Endothelial cell of umbilical vein (primary cell): ENCODE data around the gene FMN1. TPM values are rescaled to one million over a fixed set of nuclear protein-coding genes. Genes with fewer than 3 reads are reported as not detected.

ENCODE experiments used
- BruUV-seq: library from RNA; stranded (reverse); fragments of 400-500 nt; replicated peaks from 2 replicates; lab custom pipeline; 2021; lab: Mats Ljungman, UMichigan
- CTCF ChIA-PET: fragments of 300-600, 350-600 bp; sonication (Branson Sonifier 250); formaldehyde crosslinking; loops from one replicate; lab custom pipeline; 2021; ENCODE audit warnings: antibody characterized with exemption, inconsistent platforms; lab: Charles Lee
- POLR2A ChIA-PET: fragments of 300-600, 350-600 bp; sonication (Branson Sonifier 250); formaldehyde crosslinking; loops from one replicate; lab custom pipeline; 2021; ENCODE audit warnings: antibody characterized with exemption, inconsistent platforms; lab: Charles Lee
- DNase-seq: peaks from one replicate; pipeline ENCODE4 v3.0.0-alpha.2; 2011; ENCODE audit warnings: low read depth, low spot score
- FAIRE-seq: peaks from 2 replicates; lab custom pipeline; 2011; peaks lifted over from hg19 to GRCh38; lab: Jason Lieb, UNC
- H2AFZ ChIP-seq: 2 replicates; pipeline ENCODE4 v1.6.0; 2012; ENCODE audit warnings: low read depth, low read length, control low read depth, inconsistent platforms
- H3K27ac ChIP-seq: 2 replicates; pipeline ENCODE4 v1.5.1; 2011; ENCODE audit warnings: low read depth, mild to moderate bottlenecking, control low read depth, low read length, moderate library complexity; ENCODE audit not compliant: insufficient read depth
- H3K27me3 ChIP-seq, 2 experiments: 2 replicates each; pipeline versions ENCODE4 v1.6.0 to v1.6.1; 2011; ENCODE audit warnings: low read length in 2 of 2, mixed read lengths in 1 of 2; ENCODE audit not compliant: control insufficient read depth in 2 of 2, insufficient read depth in 2 of 2
- H3K36me3 ChIP-seq, 2 experiments: 2 replicates in 1 of 2; 3 replicates in 1 of 2; pipeline ENCODE4 v1.5.1; 2011; ENCODE audit warnings: low read length in 2 of 2, mild to moderate bottlenecking in 1 of 2, moderate library complexity in 1 of 2; ENCODE audit not compliant: control insufficient read depth in 2 of 2, insufficient read depth in 2 of 2; ENCODE audit errors: extremely low read depth in 1 of 2
- H3K4me1 ChIP-seq: 3 replicates; pipeline ENCODE4 v1.5.1; 2011; ENCODE audit warnings: mild to moderate bottlenecking, low read length; ENCODE audit not compliant: control insufficient read depth, insufficient read depth; ENCODE audit errors: extremely low read depth
- H3K4me2 ChIP-seq: 2 replicates; pipeline ENCODE4 v1.6.1; 2011; ENCODE audit warnings: low read length, control low read depth, mixed read lengths; ENCODE audit not compliant: insufficient read depth
- H3K4me3 ChIP-seq, 3 experiments: fragments of 200-600 bp in 1 of 3; sonication (generic), shearing (Covaris generic) in 1 of 3; replicated peaks in 1 of 3; 2 replicates each; pipeline ENCODE4 v1.5.1; 2011 to 2016; ENCODE audit warnings: control low read depth in 3 of 3, low read length in 3 of 3, mild to moderate bottlenecking in 2 of 3, inconsistent platforms in 1 of 3, low read depth in 1 of 3, moderate library complexity in 1 of 3; ENCODE audit not compliant: insufficient read depth in 1 of 3
- H3K79me2 ChIP-seq: 2 replicates; pipeline ENCODE4 v1.6.0; 2012; ENCODE audit warnings: low read length, inconsistent platforms; ENCODE audit not compliant: control insufficient read depth, insufficient read depth
- H3K9ac ChIP-seq: replicated peaks from 2 replicates; pipeline ENCODE3; 2011; ENCODE audit warnings: low read length, control low read depth; ENCODE audit not compliant: insufficient read depth; ENCODE audit errors: extremely low read depth
- H3K9me1 ChIP-seq: replicated peaks from 3 replicates; pipeline ENCODE4 v1.6.0; 2011; ENCODE audit warnings: mild to moderate bottlenecking, low read length; ENCODE audit not compliant: control insufficient read depth, insufficient read depth; ENCODE audit errors: extremely low read depth
- H3K9me3 ChIP-seq: replicated peaks from 2 replicates; pipeline ENCODE4 v1.5.1; 2012; ENCODE audit warnings: low read length, inconsistent platforms; ENCODE audit not compliant: control insufficient read depth, insufficient read depth
- H4K20me1 ChIP-seq: replicated peaks from 2 replicates; pipeline ENCODE3; 2011; ENCODE audit warnings: mild to moderate bottlenecking, low read length; ENCODE audit not compliant: control insufficient read depth, insufficient read depth; ENCODE audit errors: extremely low read depth
- CTCF ChIP-seq, 2 donors: IDR thresholded peaks; 1 replicate in 1 of 2; 2 replicates in 1 of 2; pipeline ENCODE4 v1.5.1; 2011; ENCODE audit warnings: low read length in 2 of 2, mild to moderate bottlenecking in 2 of 2, moderate library complexity in 2 of 2, control low read depth in 1 of 2, inconsistent platforms in 1 of 2, low read depth in 1 of 2; ENCODE audit not compliant: insufficient read depth in 1 of 2; ENCODE audit errors: extremely low read depth in 1 of 2
- EZH2 ChIP-seq: IDR thresholded peaks from 2 replicates; pipeline ENCODE4 v1.6.1; 2012; ENCODE audit warnings: borderline replicate concordance, low read depth, mild to moderate bottlenecking, moderate library complexity, low read length, inconsistent platforms; ENCODE audit not compliant: severe bottlenecking
- FOS ChIP-seq: IDR thresholded peaks from 2 replicates; pipeline ENCODE4 v1.6.1; 2011; ENCODE audit warnings: mild to moderate bottlenecking, low read length, moderate library complexity, borderline replicate concordance; ENCODE audit not compliant: insufficient read depth
- GATA2 ChIP-seq: IDR thresholded peaks from 2 replicates; pipeline ENCODE4 v1.7.0; 2011; ENCODE audit warnings: low read depth, mild to moderate bottlenecking, moderate library complexity, mixed read lengths, low read length; ENCODE audit not compliant: insufficient read length, insufficient read depth
- JUN ChIP-seq: IDR thresholded peaks from 2 replicates; pipeline ENCODE4 v1.6.1; 2011; ENCODE audit warnings: borderline replicate concordance, low read depth; ENCODE audit not compliant: insufficient read length, insufficient read depth
- MAX ChIP-seq: IDR thresholded peaks from 2 replicates; pipeline ENCODE4 v1.6.1; 2011; ENCODE audit not compliant: insufficient read depth, insufficient read length
- MYC ChIP-seq: IDR thresholded peaks from one replicate; pipeline ENCODE4 v1.6.1; 2011; ENCODE audit warnings: mild to moderate bottlenecking, low read depth, low read length
- POLR2A ChIP-seq: IDR thresholded peaks from 2 replicates; pipeline ENCODE4 v1.6.1; 2012; ENCODE audit warnings: low read depth, mild to moderate bottlenecking, control low read depth, low read length
- POLR2AphosphoS5 ChIP-seq: IDR thresholded peaks from 2 replicates; pipeline ENCODE4 v1.6.1; 2012; ENCODE audit warnings: low read depth, mild to moderate bottlenecking, control low read depth, low read length, moderate library complexity; ENCODE audit not compliant: insufficient read depth
- dilution Hi-C: fragments of 300-500 bp; cut with MboI; formaldehyde crosslinking; loops from one replicate; pipeline ENCODE4 v1.15.0; 2019; ENCODE audit warnings: low sequenced_read_pairs; ENCODE audit not compliant: extremely low pct_ligation_motif_present
- intact Hi-C: fragments of 100-400 bp; cut with micrococcal nuclease; formaldehyde crosslinking; loops from one replicate; pipeline ENCODE4 v1.10.0; 2022
- polyA plus RNA-seq, 4 experiments: library from polyadenylated mRNA; depleted of rRNA in 3 of 4; stranded (reverse) in 3 of 4; unstranded in 1 of 4; fragments of >200 nt; gene quantifications; 2 replicates each; pipeline versions ENCODE4 v1.2.1 to v1.2.3, GENCODE V29; 2011 to 2012; ENCODE audit warnings: missing spikeins in 1 of 4
- total RNA-seq: library from RNA; stranded (reverse); gene quantifications from 2 replicates; pipeline ENCODE4 v1.2.3, GENCODE V29; 2021

The FMN1 gene
- total and polyA plus RNA-seq, 2 donors (not counting 3 experiments of a cell fraction or from before 2014, with no cell fraction given), result 0.01 to 0.29 TPM

- no TSS peak for BruUV-seq
- no peak overlapping the region for H3K4me2 ChIP-seq
Observed at GRCh38 chr15:33124811-33125210, 69.7 kb downstream of the FMN1 start.

More at GRCh38 chr15:33124811-33125210, 69.7 kb downstream of the FMN1 start:
- ChIA-PET CTCF (interaction anchor here (1.0 to 3.5 kb wide), 3 partner anchors 13 to 38 kb away, joined by 4 to 14 read pairs (median 5); no protein-coding TSS in a partner anchor), POLR2A (no interaction called here)
- no peak overlapping the region for H3K4me3 ChIP-seq
- no peaks in the 10 kb centered on the region for H3K36me3 ChIP-seq
- H3K9me3 ChIP-seq, result no peaks in the 10 kb centered on the region
- peaks cover 16% of the 10 kb centered on the region for H3K4me1 ChIP-seq
- no peaks in the 10 kb centered on the region for H3K9me1 ChIP-seq
- DNase-seq (no peak), FAIRE-seq (no peak)
- intact Hi-C loops, result loop anchor here (10.0 kb wide), 1 partner anchor 600 kb away; no protein-coding TSS in a partner anchor
- no peaks in the 10 kb centered on the region for H4K20me1 ChIP-seq
- TF ChIP-seq GATA2, result no peak
- TF ChIP-seq CTCF (IDR thresholded peaks at IDR 0.05; ENCODE audit: extremely low read depth in 1 of 2, insufficient read depth in 1 of 2, low read depth in 1 of 2, low read length in 2 of 2), result no peak
- no peak for TF ChIP-seq MAX
- TF ChIP-seq EZH2, result no peak
- no peak for TF ChIP-seq POLR2A
- TF ChIP-seq JUN, result no peak
- no peak for TF ChIP-seq MYC
- TF ChIP-seq POLR2AphosphoS5, result no peak
- no peak for TF ChIP-seq FOS
- H3K9ac ChIP-seq, result no peak overlapping the region
- no peak overlapping the region for H3K27ac ChIP-seq
- no peaks in the 10 kb centered on the region for H3K79me2 ChIP-seq
- no peaks in the 10 kb centered on the region for H3K27me3 ChIP-seq
- no peak overlapping the region for H2AFZ ChIP-seq
- dilution Hi-C loops, result no loop called here
